Tibial nerve (tissue), 4 donors: Measurements from ENCODE around the gene ACR.

Experiments
- EP300 ChIP-seq, 2 donors: sonication (generic); formaldehyde crosslinking; IDR thresholded peaks; one replicate each; pipeline ENCODE4 v1.6.1; 2017; ENCODE audit warnings: antibody characterized with exemption in 2 of 2, mild to moderate bottlenecking in 1 of 2
- POLR2A ChIP-seq, 2 donors: fragments of 450-650 bp; IDR thresholded peaks; one replicate each; pipeline ENCODE4 v1.6.1; 2017; ENCODE audit warnings: antibody characterized with exemption in 2 of 2, mild to moderate bottlenecking in 2 of 2, moderate library complexity in 2 of 2
- TF ChIP-seq, protein P1 (sequence below), 5 experiments: fragments of 200-600 bp in 3 of 5; fragments of 450-650 bp in 2 of 5; sonication (generic) in 3 of 5; IDR thresholded peaks; one replicate each; pipeline ENCODE4 v1.5.1; 2016 to 2019; ENCODE audit warnings: antibody characterized with exemption in 5 of 5, mild to moderate bottlenecking in 3 of 5, moderate library complexity in 2 of 5

DNA sequence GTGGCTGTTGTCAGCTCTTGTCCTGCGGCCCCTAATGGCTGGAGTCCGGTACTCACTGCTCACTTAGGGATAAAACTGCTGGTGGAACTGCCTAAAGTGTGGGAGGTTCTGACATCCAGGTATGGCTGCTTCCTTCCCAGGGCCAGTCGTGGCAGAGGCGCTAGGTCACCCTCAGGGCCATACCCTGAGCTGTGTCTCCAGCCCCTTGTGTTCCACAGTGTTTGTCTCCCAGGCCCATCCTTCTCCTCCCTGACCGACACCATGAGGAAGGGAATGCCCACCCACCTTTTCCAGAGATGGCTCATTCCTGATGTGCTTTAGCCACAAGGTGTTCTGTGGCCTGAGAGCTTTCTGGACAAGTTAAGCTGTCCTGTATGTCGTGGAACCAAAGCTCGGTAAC lies 12.4 kb upstream of the ACR start:
- TF ChIP-seq, protein P1, sequence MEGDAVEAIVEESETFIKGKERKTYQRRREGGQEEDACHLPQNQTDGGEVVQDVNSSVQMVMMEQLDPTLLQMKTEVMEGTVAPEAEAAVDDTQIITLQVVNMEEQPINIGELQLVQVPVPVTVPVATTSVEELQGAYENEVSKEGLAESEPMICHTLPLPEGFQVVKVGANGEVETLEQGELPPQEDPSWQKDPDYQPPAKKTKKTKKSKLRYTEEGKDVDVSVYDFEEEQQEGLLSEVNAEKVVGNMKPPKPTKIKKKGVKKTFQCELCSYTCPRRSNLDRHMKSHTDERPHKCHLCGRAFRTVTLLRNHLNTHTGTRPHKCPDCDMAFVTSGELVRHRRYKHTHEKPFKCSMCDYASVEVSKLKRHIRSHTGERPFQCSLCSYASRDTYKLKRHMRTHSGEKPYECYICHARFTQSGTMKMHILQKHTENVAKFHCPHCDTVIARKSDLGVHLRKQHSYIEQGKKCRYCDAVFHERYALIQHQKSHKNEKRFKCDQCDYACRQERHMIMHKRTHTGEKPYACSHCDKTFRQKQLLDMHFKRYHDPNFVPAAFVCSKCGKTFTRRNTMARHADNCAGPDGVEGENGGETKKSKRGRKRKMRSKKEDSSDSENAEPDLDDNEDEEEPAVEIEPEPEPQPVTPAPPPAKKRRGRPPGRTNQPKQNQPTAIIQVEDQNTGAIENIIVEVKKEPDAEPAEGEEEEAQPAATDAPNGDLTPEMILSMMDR (IDR thresholded peaks at IDR 0.05) = no peak
- TF ChIP-seq POLR2A (IDR thresholded peaks at IDR 0.05) (no peak), EP300 (IDR thresholded peaks at IDR 0.05) (no peak)
